ENCODE data around the gene DEFB108B.
"Not testable (repeated sequence)": the region's sequence is repeated elsewhere in the genome, so short reads cannot be mapped to it uniquely, and the experiment has no call there.

DEFB108B gene, protein sequence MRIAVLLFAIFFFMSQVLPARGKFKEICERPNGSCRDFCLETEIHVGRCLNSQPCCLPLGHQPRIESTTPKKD

GRCh38 chr11:71832811-71833210 lies at the start of gene DEFB108B:
Gene DEFB108B, plus strand, starts transcription at chr11:71833200. Its CDS starts 0 bp downstream, at chr11:71833200.
- not testable (repeated sequence) for DNase-seq

- DNase-seq = not testable (repeated sequence)
Observed at GRCh38 chr11:71786114-71786847, 46.7 kb upstream of the DEFB108B start.

DNA sequence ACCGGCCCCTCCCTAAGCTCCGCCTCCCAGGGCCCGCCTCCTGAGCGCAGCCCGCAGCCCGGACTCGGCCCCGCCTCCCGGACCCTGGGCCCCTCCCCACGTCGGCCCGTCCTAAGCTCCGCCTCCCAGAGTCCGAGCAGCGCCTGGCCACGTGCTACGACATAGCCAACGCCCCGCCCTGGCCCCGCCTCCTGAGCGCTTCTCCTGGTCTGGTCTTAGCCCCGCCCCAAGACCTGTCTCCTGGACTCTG lies 46.2 kb upstream of the DEFB108B start:
- DNase-seq = peak; percentile 99

- DNase-seq = peak; percentile 98
Observed at GRCh38 chr11:71787098-71787823, 45.7 kb upstream of the DEFB108B start.

- DNase-seq = peak; percentile 24
Observed at GRCh38 chr11:71787824-71788454, 45.1 kb upstream of the DEFB108B start.

DNA sequence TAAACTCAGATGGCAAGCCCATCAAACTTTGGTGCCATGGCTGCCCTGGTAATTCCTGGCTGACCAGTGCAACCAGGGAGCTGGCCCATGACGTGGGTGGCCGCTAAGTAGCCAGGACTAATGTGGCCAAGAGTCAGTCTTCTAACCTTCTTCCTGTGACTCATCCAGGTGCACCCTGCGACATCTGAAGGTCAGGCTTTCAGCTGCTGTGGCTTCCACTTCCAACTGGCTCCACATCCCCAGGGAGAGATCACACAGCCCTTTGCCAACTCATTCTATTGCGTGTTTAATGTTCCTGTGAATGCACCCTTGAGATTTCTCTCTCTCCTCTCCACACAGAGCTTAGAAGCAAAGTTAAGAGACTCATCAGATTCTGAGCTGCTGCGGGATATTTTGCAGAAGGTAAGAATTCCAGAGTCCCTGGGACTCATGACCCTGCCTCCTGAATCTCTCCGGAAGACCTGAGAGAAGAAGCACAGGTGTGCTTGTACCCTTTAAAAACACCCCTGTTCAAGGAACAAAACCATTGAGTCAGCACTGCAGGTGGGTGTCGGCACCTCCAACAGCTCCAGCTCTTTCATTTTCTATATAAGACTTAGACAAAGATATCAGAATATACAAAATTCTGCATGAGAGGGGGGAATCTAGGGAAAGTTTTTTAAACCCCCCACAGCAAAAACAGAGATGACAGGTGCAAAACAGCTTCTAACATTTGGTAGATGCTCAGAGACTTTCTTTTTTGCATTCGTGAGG lies 43.4 kb upstream of the DEFB108B start:
- not testable (repeated sequence) for DNase-seq

DNA sequence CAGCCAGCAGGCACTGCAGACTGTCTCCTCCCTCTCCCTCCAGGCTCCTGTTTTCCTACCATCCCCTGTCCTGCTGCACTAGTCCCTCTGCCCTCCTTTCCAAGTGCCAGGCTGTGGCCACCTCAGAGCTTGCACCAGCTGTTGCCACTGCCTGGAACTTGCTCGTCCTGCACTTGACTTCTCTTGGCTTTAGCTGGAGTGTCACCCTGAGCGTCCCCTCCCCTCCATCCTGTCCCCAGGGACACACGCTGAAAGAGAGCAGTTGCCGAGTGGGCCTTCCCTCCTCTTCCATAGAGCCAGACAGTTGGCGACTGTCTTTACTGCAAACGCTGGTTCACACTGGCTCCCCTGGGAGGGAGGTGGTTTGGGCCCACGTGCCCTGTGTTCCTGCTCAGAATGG lies 41.9 kb upstream of the DEFB108B start:
- not testable (repeated sequence) for DNase-seq

- peak; percentile 41 for DNase-seq
Observed at GRCh38 chr11:71792621-71793235, 40.3 kb upstream of the DEFB108B start.

- not testable (repeated sequence) for DNase-seq
Observed at GRCh38 chr11:71794386-71795040, 38.5 kb upstream of the DEFB108B start.

DNA sequence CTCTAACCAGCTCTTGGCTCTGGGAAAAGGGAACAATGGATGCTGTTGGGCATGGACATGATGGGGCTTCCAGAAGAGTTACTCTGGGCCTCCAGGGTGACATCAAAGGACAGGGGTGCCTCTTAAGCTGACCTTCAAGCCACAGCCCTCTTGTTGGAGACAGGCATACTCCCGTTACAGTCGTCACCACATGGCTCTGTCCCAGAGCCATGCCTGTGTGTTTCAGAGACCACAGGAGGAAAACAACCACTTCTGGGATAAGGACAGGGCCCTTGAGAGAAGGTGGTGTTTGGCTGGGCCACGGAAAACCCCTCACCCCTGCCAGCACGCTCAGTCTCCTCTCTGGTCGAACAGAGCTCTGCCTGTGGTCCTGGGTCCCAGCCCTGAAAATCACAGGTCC lies 37.8 kb upstream of the DEFB108B start:
- DNase-seq = not testable (repeated sequence)

GRCh38 chr11:71796016-71796415 lies 37.0 kb upstream of the DEFB108B start:
- not testable (repeated sequence) for DNase-seq

- not testable (repeated sequence) for DNase-seq
Observed at GRCh38 chr11:71796781-71797180, 36.2 kb upstream of the DEFB108B start.

GRCh38 chr11:71799556-71800128 lies 33.4 kb upstream of the DEFB108B start:
- not testable (repeated sequence) for DNase-seq

- peak; percentile 71 for DNase-seq
Observed at GRCh38 chr11:71800335-71800953, 32.6 kb upstream of the DEFB108B start.

DNA sequence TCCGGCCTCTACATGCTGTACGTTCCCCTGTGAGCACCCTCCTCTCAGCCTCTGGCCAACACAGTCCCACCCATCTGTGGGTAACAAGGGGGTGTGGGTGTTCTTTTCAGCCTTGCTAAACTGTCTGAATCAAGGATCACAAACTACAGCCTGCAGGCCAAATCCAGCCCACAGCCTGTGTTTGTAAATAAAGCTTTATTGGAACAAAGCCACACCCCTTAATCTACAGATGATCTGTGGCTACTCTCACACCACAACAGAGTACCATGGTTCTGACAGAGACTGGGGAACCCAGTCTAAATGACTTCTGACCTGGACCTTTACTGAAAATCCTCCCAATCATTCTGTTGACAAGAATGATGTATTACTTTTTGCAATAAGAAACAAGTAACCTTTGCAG lies 32.0 kb upstream of the DEFB108B start:
- DNase-seq = not testable (repeated sequence)

GRCh38 chr11:71802874-71803273 lies 30.1 kb upstream of the DEFB108B start:
- not testable (repeated sequence) for DNase-seq

DNA sequence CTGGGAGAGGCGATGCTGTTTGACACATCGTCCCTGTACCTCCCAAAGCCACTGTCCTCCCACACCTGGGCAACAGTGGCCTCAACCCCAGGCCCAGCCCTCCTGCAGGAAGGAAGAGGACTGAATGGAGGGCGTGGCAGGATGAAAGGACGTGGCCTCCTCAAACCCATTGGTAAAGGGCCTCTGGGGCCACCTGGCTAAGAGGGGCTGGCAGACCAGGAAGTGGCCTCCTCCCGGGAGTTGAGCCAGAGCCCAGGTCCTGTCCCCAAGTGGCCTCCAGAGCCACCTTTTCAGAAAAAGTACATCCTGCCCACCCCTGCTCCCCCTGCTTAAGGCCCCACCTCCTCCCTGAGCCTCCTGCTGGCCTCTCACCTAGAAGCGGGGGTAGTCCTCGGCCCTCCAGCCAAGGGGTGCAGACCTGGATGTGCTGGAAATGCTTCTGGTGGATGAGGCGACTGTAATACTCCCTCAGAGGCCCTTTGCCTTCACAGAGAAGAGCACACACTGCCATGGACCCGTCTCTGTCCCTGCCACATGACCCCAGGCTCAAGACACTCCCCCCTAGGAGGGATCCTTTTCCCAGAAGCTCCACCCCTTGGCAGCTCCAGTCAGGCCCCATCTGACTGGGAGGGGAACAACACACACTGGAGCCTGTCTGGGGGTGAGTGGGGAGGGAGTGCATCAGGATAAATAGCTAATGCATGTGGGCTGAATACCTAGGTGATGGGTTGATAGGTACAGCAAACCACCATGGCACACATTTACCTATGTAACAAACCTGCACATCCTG lies 28.6 kb upstream of the DEFB108B start:
- DNase-seq = not testable (repeated sequence)

- not testable (repeated sequence) for DNase-seq
Observed at GRCh38 chr11:71812529-71812928, 20.5 kb upstream of the DEFB108B start.

- DNase-seq = peak; percentile 78
Observed at GRCh38 chr11:71813481-71814355, 19.3 kb upstream of the DEFB108B start.
